ENCODE measurements around the gene KY. TPM values are rescaled to one million over a fixed set of nuclear protein-coding genes. Genes with fewer than 3 reads are reported as not detected.

Gene KY
- total RNA-seq, 1 donor from 2014 or later, result not detected

- Mint-ChIP-seq H3K4me3 (ENCODE audit: unreplicated experiment) (no peak overlapping the region), H3K27ac (ENCODE audit: unreplicated experiment) (no peak overlapping the region)
Observed at GRCh38 chr3:134608771-134609435, 41.9 kb downstream of the KY start.

GRCh38 chr3:134608023-134608770 lies 42.6 kb downstream of the KY start:
- H3K27ac Mint-ChIP-seq (ENCODE audit: unreplicated experiment), result no peak overlapping the region
- H3K4me3 Mint-ChIP-seq (ENCODE audit: unreplicated experiment), result no peak overlapping the region
- peaks cover 2% of the 10 kb centered on the region for H3K9me3 Mint-ChIP-seq (ENCODE audit: unreplicated experiment)
- no peaks in the 10 kb centered on the region for H3K27me3 Mint-ChIP-seq (ENCODE audit: unreplicated experiment)
- TF ChIP-seq CTCF (IDR thresholded peaks at IDR 0.05; ENCODE audit: partially characterized antibody, unreplicated experiment), result no peak
- H3K36me3 Mint-ChIP-seq (ENCODE audit: unreplicated experiment), result peaks cover 5% of the 10 kb centered on the region
- no peak for DNase-seq
- H3K4me1 Mint-ChIP-seq (ENCODE audit: low read depth, unreplicated experiment), result no peaks in the 10 kb centered on the region

More at GRCh38 chr3:134608771-134609435, 41.9 kb downstream of the KY start:
- Mint-ChIP-seq H3K4me1 (ENCODE audit: low read depth, unreplicated experiment) (no peaks in the 10 kb centered on the region), H3K36me3 (ENCODE audit: unreplicated experiment) (peaks cover 5% of the 10 kb centered on the region), H3K27me3 (ENCODE audit: unreplicated experiment) (no peaks in the 10 kb centered on the region), H3K9me3 (ENCODE audit: unreplicated experiment) (peaks cover 2% of the 10 kb centered on the region)
- TF ChIP-seq CTCF (IDR thresholded peaks at IDR 0.05; ENCODE audit: partially characterized antibody, unreplicated experiment), result no peak
- no peak for DNase-seq

GRCh38 chr3:134607054-134608022 lies 43.5 kb downstream of the KY start:
- H3K4me3 Mint-ChIP-seq (ENCODE audit: unreplicated experiment), result no peak overlapping the region
- peaks cover 7% of the 10 kb centered on the region for H3K4me1 Mint-ChIP-seq (ENCODE audit: low read depth, unreplicated experiment)
- no peak for DNase-seq
- peaks cover 2% of the 10 kb centered on the region for H3K9me3 Mint-ChIP-seq (ENCODE audit: unreplicated experiment)
- H3K36me3 Mint-ChIP-seq (ENCODE audit: unreplicated experiment), result peaks cover 5% of the 10 kb centered on the region
- TF ChIP-seq CTCF (IDR thresholded peaks at IDR 0.05; ENCODE audit: partially characterized antibody, unreplicated experiment), result no peak
- H3K27me3 Mint-ChIP-seq (ENCODE audit: unreplicated experiment), result peaks cover 3% of the 10 kb centered on the region
- no peak overlapping the region for H3K27ac Mint-ChIP-seq (ENCODE audit: unreplicated experiment)

- DNase-seq, result no peak
- Mint-ChIP-seq H3K36me3 (ENCODE audit: unreplicated experiment) (peaks cover 5% of the 10 kb centered on the region), H3K27me3 (ENCODE audit: unreplicated experiment) (peaks cover 3% of the 10 kb centered on the region), H3K27ac (ENCODE audit: unreplicated experiment) (no peak overlapping the region), H3K4me3 (ENCODE audit: unreplicated experiment) (no peak overlapping the region), H3K4me1 (ENCODE audit: low read depth, unreplicated experiment) (peaks cover 14% of the 10 kb centered on the region), H3K9me3 (ENCODE audit: unreplicated experiment) (peaks cover 3% of the 10 kb centered on the region)
- no peak for TF ChIP-seq CTCF (IDR thresholded peaks at IDR 0.05; ENCODE audit: partially characterized antibody, unreplicated experiment)
Observed at GRCh38 chr3:134606033-134607025, 44.5 kb downstream of the KY start.
